Stimulated activated CD8-positive, alpha-beta memory T cell treated with anti-CD3 and anti-CD28 coated beads, Interleukin-7, amount 100 ng/mL, for 1 hour (primary cell): Measurements from ENCODE around the gene NADK2.
"Not testable (repeated sequence)": the region's sequence is repeated elsewhere in the genome, so short reads cannot be mapped to it uniquely, and the experiment has no call there.

Experiments used
- DNase-seq, 2 donors: peaks; one replicate each; pipeline ENCODE4 v3.0.0-alpha.2; 2020; ENCODE audit warnings: low read depth in 2 of 2

NADK2 gene

DNA sequence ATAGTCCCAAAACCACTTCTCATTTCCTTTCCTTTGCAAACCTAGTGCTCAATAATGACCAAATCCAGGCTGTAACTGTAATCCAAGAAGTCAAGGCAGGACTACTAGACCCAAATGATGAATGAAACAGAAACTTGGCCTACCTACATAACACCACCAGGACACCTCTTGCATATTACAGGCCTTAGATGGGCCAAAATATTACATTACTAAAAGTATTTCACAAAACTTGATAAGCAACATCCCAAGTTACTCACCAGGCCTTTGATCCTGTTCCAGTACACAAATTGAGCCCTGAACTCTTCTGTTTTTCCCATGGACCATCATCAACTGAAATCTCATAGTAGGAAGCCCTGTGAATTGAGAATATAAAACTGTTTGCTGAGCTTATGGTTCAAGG is 34.8 kb downstream of the NADK2 start:
- no peak for DNase-seq

DNA sequence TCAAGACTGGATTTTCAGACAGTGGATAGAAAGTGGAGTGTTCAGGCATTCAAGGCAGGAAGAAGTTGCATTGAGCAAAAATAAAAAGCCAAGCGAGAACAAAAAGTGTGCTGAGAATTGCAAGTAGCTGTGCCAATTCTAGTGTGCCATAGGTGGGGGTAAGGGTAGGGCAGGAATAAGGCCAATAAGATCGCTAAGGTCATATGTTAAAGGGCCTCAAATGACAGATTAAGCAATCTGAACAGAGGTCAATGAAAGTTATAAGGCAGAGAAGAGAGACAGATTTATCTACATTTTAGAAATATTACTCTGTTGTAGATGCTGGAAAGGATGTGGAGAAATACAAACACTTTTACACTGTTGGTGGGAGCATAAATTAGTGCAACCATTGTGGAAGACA is 36.4 kb downstream of the NADK2 start:
- no peak for DNase-seq

- DNase-seq = no peak
These were observed 39.2 kb downstream of the NADK2 start for GRCh38 chr5:36202521-36202961.

GRCh38 chr5:36200513-36200912 is 41.2 kb downstream of the NADK2 start:
- DNase-seq = no peak

DNA sequence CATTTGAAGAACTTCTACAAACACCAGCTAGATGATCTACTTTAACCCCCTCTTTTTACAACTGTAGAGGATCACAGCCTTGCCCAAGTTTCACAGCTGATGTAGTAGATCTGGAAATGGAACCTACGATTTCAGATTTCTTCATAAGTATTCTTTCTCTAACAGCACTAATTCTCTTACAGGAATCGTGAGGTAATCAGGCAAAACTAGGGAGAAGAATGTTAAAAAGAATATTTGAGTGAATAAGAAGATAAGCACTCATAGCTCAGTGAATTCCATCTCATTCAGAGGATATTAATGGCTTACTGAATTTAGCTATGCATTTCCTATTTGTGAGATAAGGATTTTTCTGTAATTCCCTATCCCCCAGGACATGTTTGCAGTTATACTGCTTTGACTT is 42.1 kb downstream of the NADK2 start:
- DNase-seq = no peak

DNA sequence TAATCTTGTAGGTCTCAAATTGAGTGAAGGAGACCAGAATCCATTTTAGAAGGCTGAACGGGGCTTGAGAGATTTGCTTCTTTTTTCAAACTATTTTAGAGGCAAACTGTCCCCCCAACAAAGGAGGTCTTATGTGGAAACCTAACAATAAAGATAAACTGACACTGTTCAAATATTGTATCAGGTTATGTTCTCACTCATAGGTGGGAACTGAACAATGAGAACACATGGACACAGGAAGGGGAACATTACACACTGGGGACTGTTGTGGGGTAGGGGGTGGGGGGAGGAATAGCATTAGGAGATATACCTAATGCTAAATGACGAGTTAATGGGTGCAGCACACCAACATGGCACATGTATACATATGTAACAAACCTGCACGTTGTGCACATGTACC is 42.9 kb downstream of the NADK2 start:
- DNase-seq = not testable (repeated sequence)

DNA sequence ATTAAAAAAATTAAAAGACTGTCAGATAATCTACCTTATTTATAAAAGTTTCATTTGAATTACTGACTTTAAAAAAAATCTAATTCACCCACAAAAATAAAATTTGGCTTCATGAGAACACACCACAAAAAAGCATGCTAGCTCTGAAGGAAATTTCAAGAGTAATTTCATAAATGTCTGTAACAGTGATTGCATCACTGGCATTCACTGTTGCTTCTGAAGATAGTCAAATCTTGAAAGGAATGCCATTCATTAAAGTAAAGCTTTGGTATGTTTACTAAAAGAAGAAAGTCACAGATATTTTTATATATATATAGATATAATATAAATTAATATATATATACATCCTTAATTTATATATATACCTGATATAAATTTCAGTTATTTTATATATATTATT is 43.4 kb downstream of the NADK2 start:
- DNase-seq = no peak

DNA sequence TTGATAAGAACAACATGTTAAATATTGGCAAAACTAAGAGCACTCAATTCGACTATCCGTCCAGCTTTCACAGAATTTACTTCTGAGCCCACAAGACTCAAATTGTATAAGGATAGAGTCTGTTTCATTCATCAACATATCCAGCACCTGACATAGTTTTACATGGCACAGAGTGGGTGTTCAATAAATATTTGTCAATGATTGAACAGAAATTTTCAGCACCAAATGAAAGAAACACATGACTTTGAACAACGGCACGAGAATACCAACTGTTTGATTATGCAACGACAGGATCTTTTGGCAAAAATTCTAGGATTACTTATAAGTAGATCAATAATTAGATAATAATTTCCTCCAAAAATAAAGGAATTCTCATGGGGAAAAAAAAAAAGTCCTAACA is 48.0 kb downstream of the NADK2 start:
- no peak for DNase-seq

DNA sequence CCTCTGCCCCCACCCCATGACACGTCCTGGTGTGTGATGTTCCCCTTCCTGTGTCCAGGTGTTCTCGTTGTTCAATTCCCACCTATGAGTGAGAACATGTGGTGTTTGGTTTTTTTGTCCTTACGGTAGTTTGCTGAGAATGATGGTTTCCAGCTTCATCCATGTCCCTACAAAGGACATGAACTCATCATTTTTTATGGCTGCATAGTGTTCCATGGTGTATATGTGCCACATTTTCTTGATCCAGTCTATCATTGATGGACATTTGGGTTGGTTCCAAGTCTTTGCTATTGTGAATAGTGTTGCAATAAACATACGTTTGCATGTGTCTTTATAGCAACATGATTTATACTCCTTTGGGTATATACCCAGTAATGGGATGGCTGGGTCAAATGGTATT is 57.3 kb downstream of the NADK2 start:
- not testable (repeated sequence) for DNase-seq

DNA sequence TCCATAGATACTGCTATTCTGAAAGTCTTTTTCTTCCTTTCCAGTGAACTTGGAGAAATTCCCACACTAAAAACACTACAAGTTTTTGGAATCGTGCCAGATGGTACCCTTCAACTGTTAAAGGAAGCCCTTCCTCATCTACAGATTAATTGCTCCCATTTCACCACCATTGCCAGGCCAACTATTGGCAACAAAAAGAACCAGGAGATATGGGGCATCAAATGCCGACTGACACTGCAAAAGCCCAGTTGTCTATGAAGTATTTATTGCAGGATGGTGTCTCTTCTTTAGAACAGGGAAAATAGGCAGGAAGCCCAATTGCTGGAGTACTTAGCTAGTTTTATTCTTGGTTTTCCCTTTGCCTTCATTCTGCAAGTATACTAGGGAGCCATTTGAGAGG is 60.0 kb downstream of the NADK2 start:
- DNase-seq = no peak

GRCh38 chr5:36180556-36181350 is 61.0 kb downstream of the NADK2 start:
- no peak for DNase-seq

- DNase-seq = no peak
These were observed 61.8 kb downstream of the NADK2 start for GRCh38 chr5:36179950-36180349.

DNA sequence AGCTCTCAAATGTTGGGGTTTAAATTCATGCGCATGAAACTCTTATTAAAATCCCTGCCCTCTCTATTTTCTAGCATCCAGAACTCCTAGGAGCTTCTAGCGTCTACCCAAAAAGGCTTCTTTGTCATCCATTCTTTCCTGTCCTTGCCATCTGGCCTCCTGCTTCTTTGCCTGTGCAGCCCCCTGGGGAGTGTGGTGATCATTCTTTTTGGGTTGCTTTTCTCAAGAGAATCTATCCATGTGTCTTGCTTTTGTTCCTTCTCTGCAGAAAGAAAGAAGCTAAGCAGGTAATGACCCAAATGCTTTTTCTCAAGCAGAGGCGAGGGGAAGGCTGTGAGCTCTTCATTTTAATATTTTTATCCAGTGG is 63.2 kb downstream of the NADK2 start:
- DNase-seq = no peak

- DNase-seq = no peak
These were observed 63.8 kb downstream of the NADK2 start for GRCh38 chr5:36177715-36178523.

DNA sequence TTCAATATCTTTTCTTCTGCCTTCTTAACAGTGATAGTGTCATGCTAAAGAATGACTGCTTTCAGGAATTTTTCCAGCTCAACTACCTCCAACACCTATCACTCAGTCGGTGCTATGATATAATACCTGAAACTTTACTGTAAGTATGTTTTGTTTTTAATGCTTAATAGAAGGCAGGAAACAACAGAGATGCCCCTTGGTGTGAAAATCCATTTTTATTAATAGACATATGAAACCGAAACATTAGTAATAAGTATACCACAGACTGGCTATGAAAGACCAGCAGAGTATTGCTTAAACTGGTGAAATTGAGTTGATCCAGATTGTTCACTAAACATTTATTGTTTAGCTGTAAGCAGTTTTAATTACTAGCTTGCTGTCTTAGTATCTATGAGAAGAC is 64.6 kb downstream of the NADK2 start:
- DNase-seq = no peak

DNA sequence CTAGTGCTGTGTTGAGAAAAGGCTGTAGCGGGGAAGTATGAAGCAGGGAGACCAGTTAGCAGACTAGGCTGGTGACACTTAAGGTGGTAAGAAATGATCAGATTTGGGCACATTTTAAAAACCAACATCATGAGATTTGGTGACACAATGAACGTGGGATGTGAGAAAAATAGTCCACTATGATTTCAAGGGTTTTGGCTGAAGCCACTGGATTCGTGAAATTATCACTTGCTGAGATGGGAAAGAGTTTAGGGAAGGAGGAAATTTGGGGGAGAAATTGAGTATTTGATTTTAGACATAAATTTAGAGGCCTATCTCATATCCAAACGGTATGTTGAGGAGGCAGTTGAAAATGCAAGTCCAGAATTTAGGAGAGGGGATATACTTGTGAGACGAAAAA is 66.7 kb downstream of the NADK2 start:
- DNase-seq = no peak

GRCh38 chr5:36174119-36174518 is 67.6 kb downstream of the NADK2 start:
- no peak for DNase-seq

DNA sequence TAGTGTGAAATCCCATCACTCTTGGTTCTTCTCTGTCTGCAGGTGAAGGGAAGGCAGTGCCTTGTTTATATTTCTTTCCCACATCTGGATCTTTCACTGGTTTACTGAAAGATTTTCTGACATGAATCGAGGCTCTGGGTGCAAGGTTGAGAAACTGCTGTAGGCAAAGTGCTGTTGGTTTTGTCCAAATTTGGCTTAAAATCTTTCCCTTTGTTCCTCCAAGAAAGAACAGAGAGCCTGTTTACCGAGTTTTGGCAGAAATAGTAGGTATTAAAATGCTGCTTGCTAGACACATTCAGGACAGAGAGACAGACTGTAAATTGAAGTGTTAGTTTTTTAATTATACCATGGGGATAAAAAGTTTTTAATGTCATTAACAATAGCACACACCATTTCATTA is 68.3 kb downstream of the NADK2 start:
- DNase-seq = no peak

GRCh38 chr5:36172599-36172998 is 69.1 kb downstream of the NADK2 start:
- DNase-seq = no peak

- no peak for DNase-seq
These were observed 70.8 kb downstream of the NADK2 start for GRCh38 chr5:36170832-36171424.

GRCh38 chr5:36168737-36169136 is 73.0 kb downstream of the NADK2 start:
- no peak for DNase-seq

GRCh38 chr5:36164461-36164860 is 77.3 kb downstream of the NADK2 start:
- DNase-seq = no peak
